ENCODE measurements around the gene AMBP.

AMBP gene

DNA sequence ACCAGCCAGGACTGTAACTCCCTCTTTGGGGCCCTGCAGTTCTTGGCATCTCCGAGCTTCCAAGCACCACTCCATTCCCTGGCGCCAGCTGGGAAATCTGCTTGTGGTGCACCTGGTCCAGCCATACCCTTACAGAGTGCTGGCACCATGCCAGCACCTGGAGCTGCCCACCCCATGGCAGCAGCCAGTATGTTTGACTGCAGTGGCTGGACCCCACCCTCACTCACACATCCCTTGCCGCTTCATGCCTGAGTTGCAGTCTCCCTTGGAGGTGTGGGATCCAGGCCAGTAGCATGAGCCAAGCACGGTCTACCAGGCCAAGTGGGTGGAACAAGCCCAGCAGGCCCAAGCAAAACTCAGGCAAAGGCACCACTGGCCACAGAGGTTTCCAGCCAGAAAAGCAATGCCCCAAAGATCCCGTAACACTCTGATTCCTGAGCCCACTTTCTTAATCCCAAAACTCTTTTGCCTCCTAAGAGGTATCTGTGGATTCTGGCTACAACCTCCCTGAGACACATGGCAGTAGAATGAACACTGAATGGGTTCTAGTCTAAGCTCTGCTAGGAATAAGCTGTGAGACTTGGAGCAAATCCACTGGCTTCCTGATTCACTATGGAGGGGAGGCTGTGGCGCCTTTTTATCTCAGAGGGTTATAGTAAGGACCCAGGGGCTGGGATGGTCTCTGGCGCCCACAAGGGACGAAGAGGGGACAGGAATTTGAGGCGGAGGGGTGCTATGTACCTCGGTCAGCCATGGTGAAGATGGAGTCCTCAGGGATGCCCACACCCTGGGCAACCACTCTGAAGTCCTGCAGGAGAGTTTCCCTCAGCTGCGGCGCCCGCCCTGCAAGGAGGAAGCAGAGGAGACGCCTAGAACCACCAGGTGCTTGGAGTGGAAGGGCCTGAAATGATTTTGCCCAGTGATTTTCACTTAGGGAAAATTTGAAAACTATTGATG, 5.6 kb downstream of the AMBP start:
- DNase-seq: peak; percentile 17

GRCh38 chr9:114071197-114071795, 6.8 kb downstream of the AMBP start:
- no peak for DNase-seq

DNA sequence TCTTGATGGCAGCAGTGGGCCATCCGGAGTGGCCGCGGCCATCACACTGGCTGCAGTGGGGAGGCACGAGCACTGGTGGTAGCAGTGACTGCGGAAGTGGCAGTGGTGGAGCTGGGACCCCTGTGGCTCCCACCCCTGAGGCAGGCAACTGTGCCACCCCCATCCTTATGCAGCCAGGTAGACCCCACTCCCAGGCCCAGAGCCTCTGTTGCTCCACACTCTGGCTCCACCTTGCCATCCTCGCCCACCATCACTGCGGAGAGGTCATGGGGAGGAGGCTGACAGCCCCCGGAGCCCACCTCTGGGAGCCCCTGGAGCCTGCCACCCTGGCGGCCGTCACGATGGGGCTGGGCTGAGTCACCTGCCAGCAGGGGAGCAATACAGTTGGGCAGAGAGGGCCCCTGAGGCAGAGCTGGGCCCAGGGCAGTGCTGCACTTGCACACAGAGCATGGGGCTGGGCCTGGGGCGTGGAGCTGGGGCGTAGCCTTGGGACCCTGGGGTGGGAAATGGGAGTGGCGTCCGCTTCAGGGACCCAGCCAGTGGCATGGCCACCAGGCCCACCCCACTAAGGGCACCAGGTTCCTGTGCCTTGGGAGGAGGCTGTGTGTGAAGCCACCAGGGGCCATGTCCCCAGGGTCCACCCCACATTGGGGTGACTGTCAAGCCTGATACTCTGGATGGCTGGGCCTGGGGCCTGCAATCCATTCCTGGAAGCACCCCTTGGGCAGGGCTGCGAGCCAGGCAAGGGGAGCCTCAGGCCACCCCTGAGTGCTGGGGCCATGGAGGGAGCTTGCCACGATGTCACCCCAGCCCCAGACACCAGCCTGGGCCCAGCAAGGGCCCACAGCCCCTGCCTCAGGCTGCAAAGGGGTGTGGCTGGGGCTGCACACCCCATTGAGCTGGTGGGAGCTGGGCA, 7.7 kb downstream of the AMBP start:
- no peak for DNase-seq

- DNase-seq: no peak
Observed at GRCh38 chr9:114069476-114070187, 8.5 kb downstream of the AMBP start.

GRCh38 chr9:114065304-114065703, 12.8 kb downstream of the AMBP start:
- no peak for DNase-seq

GRCh38 chr9:114061830-114062474, 16.1 kb downstream of the AMBP start:
- DNase-seq: no peak

DNA sequence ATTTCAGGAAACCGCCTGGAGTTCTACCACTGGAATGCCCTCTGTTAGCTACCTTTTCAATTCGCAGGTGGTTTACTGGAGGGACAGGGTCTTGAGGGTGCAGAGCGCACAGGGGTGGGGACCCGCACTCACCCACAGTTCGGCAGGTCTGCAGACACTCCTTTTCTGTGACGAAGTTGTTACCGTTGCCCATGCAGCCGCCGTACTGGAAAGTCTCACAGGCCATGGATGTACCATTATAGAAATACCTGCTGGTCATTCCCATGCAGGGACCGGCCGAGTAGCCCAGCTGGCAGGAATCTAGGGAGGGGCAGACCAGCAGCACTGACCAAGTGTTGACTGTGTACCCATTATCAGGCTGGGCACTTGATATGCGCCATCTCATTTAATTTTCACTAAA, 16.8 kb downstream of the AMBP start:
- DNase-seq: no peak

- no peak for DNase-seq
Observed at GRCh38 chr9:114060711-114061110, 17.4 kb downstream of the AMBP start.

DNA sequence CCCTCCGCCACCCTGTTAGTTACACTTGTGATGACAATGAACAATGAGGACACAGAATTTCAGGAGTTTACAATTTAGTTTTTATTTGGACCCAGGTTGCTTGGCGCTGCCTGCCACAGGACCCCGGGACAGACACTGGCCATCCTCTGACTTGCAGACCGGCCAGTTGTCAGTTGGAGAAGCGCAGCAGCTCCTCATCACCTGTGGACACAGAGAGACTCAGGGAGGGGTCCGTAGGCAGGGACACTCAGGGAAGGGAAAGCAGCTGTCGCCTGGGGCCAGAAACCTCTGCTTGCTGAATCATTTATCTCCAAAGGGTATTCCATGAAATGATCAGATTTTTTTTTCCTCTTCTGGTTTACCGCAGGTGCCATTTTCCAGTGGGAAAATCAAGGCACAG, 18.0 kb downstream of the AMBP start:
- no peak for DNase-seq

DNA sequence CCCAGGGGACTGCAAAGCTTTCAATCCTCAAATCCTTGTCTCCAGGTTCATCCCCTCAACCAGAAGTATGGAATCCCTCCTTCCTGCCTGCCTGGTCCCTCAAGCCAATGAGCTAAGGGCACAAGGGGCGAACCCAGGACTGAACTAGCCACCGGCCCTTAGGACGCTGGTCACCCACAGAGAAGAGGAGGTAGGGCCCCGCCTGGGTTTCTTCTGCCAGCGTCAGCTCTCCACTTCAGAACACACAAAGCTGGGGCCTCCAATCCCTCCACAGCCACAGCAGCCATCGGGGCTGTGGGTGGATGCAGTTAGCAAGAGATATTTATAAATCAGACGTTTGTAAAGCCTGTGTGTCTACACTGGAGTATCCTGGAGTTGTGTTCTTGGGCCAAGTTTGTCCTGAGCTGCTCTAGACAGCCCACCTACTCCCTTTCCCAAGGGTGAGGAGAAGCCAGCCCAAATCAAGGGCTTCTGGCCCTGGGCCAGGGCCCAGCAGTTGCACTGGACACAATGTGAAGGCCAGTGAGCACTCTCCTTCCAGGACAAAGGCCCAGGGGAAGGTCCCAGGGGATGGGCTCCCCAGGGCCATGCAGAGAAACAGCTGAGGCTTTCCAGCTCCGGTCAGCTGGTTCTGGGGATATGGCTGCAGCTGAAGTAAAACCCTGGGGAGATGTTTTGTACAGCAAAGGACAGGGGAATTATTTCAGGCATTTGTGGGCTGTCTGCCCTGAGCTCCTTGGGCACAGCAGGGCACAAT, 18.9 kb downstream of the AMBP start:
- DNase-seq: no peak

GRCh38 chr9:114058688-114059046, 19.4 kb downstream of the AMBP start:
- no peak for DNase-seq

DNA sequence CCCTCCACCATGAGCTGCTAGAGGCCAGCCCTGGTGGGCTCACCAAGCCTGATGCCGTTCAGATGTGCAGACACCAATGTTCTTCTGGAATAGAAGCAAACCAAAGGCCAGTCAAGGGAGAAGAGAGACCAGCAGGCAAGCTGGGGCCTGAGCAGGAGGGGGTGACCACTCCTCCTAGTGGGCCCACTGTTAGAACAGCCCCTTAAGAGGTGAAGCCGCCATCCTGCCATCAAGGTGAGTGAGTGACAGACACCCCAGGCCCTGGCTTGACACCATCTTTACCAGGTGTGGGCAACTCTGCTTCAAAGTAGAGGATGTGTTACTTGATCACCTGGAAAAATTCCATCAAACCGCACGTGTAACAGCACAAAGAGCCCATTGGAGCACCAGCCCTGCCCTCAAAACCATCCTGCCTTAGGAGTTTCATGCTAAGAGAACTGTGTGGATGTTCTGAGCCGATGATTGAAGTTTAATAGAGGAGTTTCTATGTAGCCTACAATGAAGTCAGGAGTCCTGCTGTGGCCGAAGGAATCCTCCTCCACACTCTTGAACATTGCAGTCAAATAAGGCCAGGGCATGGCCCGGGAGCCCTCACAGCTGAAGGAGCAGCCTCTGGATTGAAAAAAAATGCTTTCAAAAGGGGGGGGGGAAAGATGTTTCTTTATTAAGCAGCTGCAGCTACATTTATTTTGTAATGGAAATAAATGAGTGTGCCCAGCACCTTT, 20.8 kb downstream of the AMBP start:
- DNase-seq: no peak

DNA sequence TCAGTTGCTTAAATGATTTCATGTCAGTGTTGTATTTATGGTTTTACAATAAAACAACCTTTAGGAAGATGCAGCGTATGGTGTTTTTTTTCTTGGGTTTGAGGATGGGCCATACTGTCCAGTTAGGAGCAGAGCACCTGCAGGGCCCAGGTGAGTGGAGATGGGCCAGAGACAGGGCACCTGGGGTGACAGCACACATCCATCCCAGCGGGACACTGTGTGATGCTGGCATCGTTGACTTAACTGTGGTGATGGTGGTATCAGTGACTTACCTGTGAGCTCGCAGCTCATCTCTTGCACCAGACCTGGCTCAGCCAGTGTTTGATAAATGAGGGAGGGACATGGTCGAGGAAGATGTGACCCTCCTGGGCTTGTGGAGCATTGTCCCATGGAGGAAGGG, 21.6 kb downstream of the AMBP start:
- DNase-seq: no peak

GRCh38 chr9:114055894-114056293, 22.2 kb downstream of the AMBP start:
- no peak for DNase-seq

GRCh38 chr9:114055061-114055460, 23.0 kb downstream of the AMBP start:
- DNase-seq: no peak

DNA sequence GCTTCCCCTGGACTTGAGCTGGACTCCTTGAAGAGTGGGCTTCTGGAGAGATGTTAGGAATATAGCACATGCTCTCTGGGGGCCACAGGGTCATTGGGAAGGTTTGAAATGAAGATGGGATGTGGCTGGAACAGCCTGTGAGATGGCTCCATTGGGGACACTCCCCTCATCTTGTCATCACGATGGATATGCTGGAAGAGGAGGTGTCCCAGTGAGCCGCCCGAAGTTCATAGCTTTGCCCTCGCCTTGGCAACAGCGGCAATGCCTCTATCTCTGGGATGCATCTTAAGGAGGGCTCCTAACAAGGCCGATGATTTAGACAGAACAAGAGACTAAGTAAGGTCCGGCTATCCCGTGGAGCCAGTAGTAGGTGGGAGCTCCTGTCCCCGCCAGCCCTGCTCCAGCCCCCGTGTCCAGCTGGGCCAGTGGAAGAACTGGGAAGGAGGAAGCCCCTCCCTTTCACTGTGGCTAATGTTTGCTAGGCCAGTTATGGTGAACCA, 23.9 kb downstream of the AMBP start:
- DNase-seq: no peak

- DNase-seq: no peak
Observed at GRCh38 chr9:114053246-114054005, 24.7 kb downstream of the AMBP start.

- no peak for DNase-seq
Observed at GRCh38 chr9:114051706-114052105, 26.4 kb downstream of the AMBP start.

GRCh38 chr9:114051281-114051680, 26.8 kb downstream of the AMBP start:
- no peak for DNase-seq

- DNase-seq: no peak
Observed at GRCh38 chr9:114050646-114051045, 27.5 kb downstream of the AMBP start.

Measured in NCI-H2171 treated with DMSO at 0.1 percent for 48 hours (cell line).